HG03097 (cell line): ENCODE results near the gene TCEA2.
"Not testable (repeated sequence)": the region's sequence is repeated elsewhere in the genome, so short reads cannot be mapped to it uniquely, and the experiment has no call there.

Source experiments
- ATAC-seq: cut with Tn5 transposase; IDR thresholded peaks from one replicate; pipeline ENCODE4 v1.9.1; 2021; ENCODE audit not compliant: unreplicated experiment, low FRiP score

The TCEA2 gene

GRCh38 chr20:64105846-64106434, 42.9 kb downstream of the TCEA2 start:
- no peak for ATAC-seq

- no peak for ATAC-seq
Measured at GRCh38 chr20:64106435-64106961, 43.5 kb downstream of the TCEA2 start.

- no peak for ATAC-seq
Measured at GRCh38 chr20:64106981-64107735, 44.2 kb downstream of the TCEA2 start, which contains the start of gene NPBWR2. TSS of gene NPBWR2 (minus strand) at chr20:64107565. CDS start at chr20:64106831, 734 bp downstream.

- ATAC-seq = no peak
Measured at GRCh38 chr20:64107736-64108457, 44.9 kb downstream of the TCEA2 start.

- ATAC-seq = no peak
Measured at GRCh38 chr20:64108731-64109681, 46.0 kb downstream of the TCEA2 start.

GRCh38 chr20:64109831-64110391, 46.9 kb downstream of the TCEA2 start:
- no peak for ATAC-seq

GRCh38 chr20:64110411-64111068, 47.5 kb downstream of the TCEA2 start:
- ATAC-seq = no peak

GRCh38 chr20:64111841-64112641, 49.0 kb downstream of the TCEA2 start:
- no peak for ATAC-seq

- no peak for ATAC-seq
Measured at GRCh38 chr20:64112691-64113443, 49.9 kb downstream of the TCEA2 start.

GRCh38 chr20:64113444-64113775, 50.4 kb downstream of the TCEA2 start:
- ATAC-seq = no peak

GRCh38 chr20:64113796-64114355, 50.9 kb downstream of the TCEA2 start:
- ATAC-seq = no peak

GRCh38 chr20:64114356-64114971, 51.5 kb downstream of the TCEA2 start:
- no peak for ATAC-seq

GRCh38 chr20:64115171-64115911, 52.3 kb downstream of the TCEA2 start:
- ATAC-seq = no peak

- no peak for ATAC-seq
Measured at GRCh38 chr20:64116016-64116415, 53.0 kb downstream of the TCEA2 start.

- no peak for ATAC-seq
Measured at GRCh38 chr20:64116541-64117431, 53.8 kb downstream of the TCEA2 start.

- ATAC-seq = not testable (repeated sequence)
Measured at GRCh38 chr20:64117432-64117777, 54.4 kb downstream of the TCEA2 start.
